HepG2 (cell line): Measurements from ENCODE around the gene JPH4. TPM values are rescaled to one million over a fixed set of nuclear protein-coding genes. Genes with fewer than 3 reads are reported as not detected.
A peak's percentile ranks its signal among the peaks of the same experiment; 100 is the strongest.

Experiments
- BCL3 ChIP-seq: sonication (generic); formaldehyde crosslinking; IDR thresholded peaks from 2 replicates; pipeline ENCODE4 v1.5.1; 2020; ENCODE audit warnings: mild to moderate bottlenecking, missing genetic modification reagents, moderate library complexity
- KLF16 ChIP-seq, 2 experiments: sonication (generic) in 1 of 2; formaldehyde crosslinking in 1 of 2; IDR thresholded peaks; 2 replicates each; pipeline versions ENCODE4 v1.6.1 to v1.8.0; 2016 to 2023; ENCODE audit warnings: missing genetic modification reagents in 2 of 2, missing compliant biosample characterization in 1 of 2
- RBAK ChIP-seq: sonication (generic); formaldehyde crosslinking; IDR thresholded peaks from 2 replicates; pipeline ENCODE4 v1.5.1; 2020; ENCODE audit warnings: mild to moderate bottlenecking, missing genetic modification reagents
- RXRA ChIP-seq: sonication (generic); formaldehyde crosslinking; IDR thresholded peaks from 2 replicates; pipeline ENCODE4 v1.5.1; 2020; ENCODE audit warnings: missing genetic modification reagents
- SALL1 ChIP-seq: sonication (generic); formaldehyde crosslinking; IDR thresholded peaks from 2 replicates; pipeline ENCODE4 v1.8.0; 2022; ENCODE audit warnings: mild to moderate bottlenecking, missing genetic modification reagents
- ZNF10 ChIP-seq: sonication (generic); formaldehyde crosslinking; IDR thresholded peaks from 2 replicates; pipeline ENCODE4 v1.4.0; 2020; ENCODE audit warnings: mild to moderate bottlenecking, low read depth, missing genetic modification reagents, borderline replicate concordance
- ZNF430 ChIP-seq: sonication (generic); formaldehyde crosslinking; IDR thresholded peaks from 2 replicates; pipeline ENCODE4 v1.9.0; 2021; ENCODE audit warnings: mild to moderate bottlenecking, missing genetic modification reagents
- ZNF572 ChIP-seq: sonication (generic); formaldehyde crosslinking; IDR thresholded peaks from 2 replicates; pipeline ENCODE4 v1.5.1; 2020; ENCODE audit warnings: mild to moderate bottlenecking, missing genetic modification reagents
- ZNF776 ChIP-seq: sonication (generic); formaldehyde crosslinking; IDR thresholded peaks from 2 replicates; pipeline ENCODE4 v1.4.0; 2020; ENCODE audit warnings: mild to moderate bottlenecking, missing genetic modification reagents
- polyA plus RNA-seq, 8 experiments: library from polyadenylated mRNA; depleted of rRNA in 3 of 8; stranded (reverse) in 7 of 8; unstranded in 1 of 8; fragments of >200 nt; fragmentation: Illumina TruSeq in 4 of 8; extraction: Trizol in 4 of 8; gene quantifications; 2 replicates each; pipeline versions ENCODE4 v1.2.1 to v1.2.3, GENCODE V29; 2011 to 2016; ENCODE audit warnings: low read depth in 4 of 8, missing spikeins in 1 of 8, mixed read lengths in 1 of 8; ENCODE audit not compliant: insufficient read depth in 1 of 8
- total RNA-seq, 5 experiments: library from RNA; depleted of rRNA; stranded (reverse); fragments of >200 nt; fragmentation: Illumina TruSeq; extraction: Trizol; gene quantifications; 2 replicates each; pipeline ENCODE4 v1.2.3, GENCODE V29; 2016; ENCODE audit warnings: low read depth in 1 of 5
- TF ChIP-seq, protein P1 (sequence below): sonication (generic); formaldehyde crosslinking; IDR thresholded peaks from 2 replicates; pipeline ENCODE4 v1.5.1; 2020; ENCODE audit warnings: mild to moderate bottlenecking, missing genetic modification reagents, moderate library complexity
- TF ChIP-seq, protein P2 (sequence below): sonication (generic); formaldehyde crosslinking; IDR thresholded peaks from 2 replicates; pipeline ENCODE4 v1.4.0; 2020; ENCODE audit warnings: mild to moderate bottlenecking, missing genetic modification reagents
- TF ChIP-seq, protein P3 (sequence below): sonication (generic); formaldehyde crosslinking; IDR thresholded peaks from 2 replicates; pipeline ENCODE4 v1.4.0; 2020; ENCODE audit warnings: missing genetic modification reagents
- TF ChIP-seq, protein P4 (sequence below): sonication (generic); formaldehyde crosslinking; IDR thresholded peaks from 2 replicates; pipeline ENCODE4 v1.5.1; 2020; ENCODE audit warnings: mild to moderate bottlenecking, missing genetic modification reagents

Gene JPH4
- total and polyA plus RNA-seq, 2 of the 13 experiments (the other 11 are each of a cell fraction or from before 2014, with no cell fraction given): 0.08 to 0.22 TPM

GRCh38 chr14:23570806-23571483 lies 7.6 kb downstream of the JPH4 start (continued):
- TF ChIP-seq, protein P1, sequence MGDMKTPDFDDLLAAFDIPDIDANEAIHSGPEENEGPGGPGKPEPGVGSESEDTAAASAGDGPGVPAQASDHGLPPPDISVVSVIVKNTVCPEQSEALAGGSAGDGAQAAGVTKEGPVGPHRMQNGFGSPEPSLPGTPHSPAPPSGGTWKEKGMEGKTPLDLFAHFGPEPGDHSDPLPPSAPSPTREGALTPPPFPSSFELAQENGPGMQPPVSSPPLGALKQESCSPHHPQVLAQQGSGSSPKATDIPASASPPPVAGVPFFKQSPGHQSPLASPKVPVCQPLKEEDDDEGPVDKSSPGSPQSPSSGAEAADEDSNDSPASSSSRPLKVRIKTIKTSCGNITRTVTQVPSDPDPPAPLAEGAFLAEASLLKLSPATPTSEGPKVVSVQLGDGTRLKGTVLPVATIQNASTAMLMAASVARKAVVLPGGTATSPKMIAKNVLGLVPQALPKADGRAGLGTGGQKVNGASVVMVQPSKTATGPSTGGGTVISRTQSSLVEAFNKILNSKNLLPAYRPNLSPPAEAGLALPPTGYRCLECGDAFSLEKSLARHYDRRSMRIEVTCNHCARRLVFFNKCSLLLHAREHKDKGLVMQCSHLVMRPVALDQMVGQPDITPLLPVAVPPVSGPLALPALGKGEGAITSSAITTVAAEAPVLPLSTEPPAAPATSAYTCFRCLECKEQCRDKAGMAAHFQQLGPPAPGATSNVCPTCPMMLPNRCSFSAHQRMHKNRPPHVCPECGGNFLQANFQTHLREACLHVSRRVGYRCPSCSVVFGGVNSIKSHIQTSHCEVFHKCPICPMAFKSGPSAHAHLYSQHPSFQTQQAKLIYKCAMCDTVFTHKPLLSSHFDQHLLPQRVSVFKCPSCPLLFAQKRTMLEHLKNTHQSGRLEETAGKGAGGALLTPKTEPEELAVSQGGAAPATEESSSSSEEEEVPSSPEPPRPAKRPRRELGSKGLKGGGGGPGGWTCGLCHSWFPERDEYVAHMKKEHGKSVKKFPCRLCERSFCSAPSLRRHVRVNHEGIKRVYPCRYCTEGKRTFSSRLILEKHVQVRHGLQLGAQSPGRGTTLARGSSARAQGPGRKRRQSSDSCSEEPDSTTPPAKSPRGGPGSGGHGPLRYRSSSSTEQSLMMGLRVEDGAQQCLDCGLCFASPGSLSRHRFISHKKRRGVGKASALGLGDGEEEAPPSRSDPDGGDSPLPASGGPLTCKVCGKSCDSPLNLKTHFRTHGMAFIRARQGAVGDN (CRISPR knock-in tag): peak; percentile 3; the same call in 1 of the 2 replicates
- TF ChIP-seq BCL3 (CRISPR knock-in tag): 0 out of 2 replicates have a peak, but pooled peaks have one; percentile 2
- TF ChIP-seq RXRA (CRISPR knock-in tag): peak; percentile 18; the same call in 1 of the 2 replicates
- TF ChIP-seq, protein P2, sequence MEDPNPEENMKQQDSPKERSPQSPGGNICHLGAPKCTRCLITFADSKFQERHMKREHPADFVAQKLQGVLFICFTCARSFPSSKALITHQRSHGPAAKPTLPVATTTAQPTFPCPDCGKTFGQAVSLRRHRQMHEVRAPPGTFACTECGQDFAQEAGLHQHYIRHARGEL: 0 out of 2 replicates have a peak, but pooled peaks have one; percentile 19
- peak; percentile 6; the same call in 1 of the 2 replicates for TF ChIP-seq SALL1
- TF ChIP-seq, protein P3, sequence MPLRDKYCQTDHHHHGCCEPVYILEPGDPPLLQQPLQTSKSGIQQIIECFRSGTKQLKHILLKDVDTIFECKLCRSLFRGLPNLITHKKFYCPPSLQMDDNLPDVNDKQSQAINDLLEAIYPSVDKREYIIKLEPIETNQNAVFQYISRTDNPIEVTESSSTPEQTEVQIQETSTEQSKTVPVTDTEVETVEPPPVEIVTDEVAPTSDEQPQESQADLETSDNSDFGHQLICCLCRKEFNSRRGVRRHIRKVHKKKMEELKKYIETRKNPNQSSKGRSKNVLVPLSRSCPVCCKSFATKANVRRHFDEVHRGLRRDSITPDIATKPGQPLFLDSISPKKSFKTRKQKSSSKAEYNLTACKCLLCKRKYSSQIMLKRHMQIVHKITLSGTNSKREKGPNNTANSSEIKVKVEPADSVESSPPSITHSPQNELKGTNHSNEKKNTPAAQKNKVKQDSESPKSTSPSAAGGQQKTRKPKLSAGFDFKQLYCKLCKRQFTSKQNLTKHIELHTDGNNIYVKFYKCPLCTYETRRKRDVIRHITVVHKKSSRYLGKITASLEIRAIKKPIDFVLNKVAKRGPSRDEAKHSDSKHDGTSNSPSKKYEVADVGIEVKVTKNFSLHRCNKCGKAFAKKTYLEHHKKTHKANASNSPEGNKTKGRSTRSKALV (CRISPR knock-in tag): no peak
- TF ChIP-seq ZNF430 (CRISPR knock-in tag): 0 out of 2 replicates have a peak, but pooled peaks have one; percentile 37
- TF ChIP-seq ZNF776 (CRISPR knock-in tag): peak; percentile 64; the same call in 1 of the 2 replicates
- TF ChIP-seq, protein P4, sequence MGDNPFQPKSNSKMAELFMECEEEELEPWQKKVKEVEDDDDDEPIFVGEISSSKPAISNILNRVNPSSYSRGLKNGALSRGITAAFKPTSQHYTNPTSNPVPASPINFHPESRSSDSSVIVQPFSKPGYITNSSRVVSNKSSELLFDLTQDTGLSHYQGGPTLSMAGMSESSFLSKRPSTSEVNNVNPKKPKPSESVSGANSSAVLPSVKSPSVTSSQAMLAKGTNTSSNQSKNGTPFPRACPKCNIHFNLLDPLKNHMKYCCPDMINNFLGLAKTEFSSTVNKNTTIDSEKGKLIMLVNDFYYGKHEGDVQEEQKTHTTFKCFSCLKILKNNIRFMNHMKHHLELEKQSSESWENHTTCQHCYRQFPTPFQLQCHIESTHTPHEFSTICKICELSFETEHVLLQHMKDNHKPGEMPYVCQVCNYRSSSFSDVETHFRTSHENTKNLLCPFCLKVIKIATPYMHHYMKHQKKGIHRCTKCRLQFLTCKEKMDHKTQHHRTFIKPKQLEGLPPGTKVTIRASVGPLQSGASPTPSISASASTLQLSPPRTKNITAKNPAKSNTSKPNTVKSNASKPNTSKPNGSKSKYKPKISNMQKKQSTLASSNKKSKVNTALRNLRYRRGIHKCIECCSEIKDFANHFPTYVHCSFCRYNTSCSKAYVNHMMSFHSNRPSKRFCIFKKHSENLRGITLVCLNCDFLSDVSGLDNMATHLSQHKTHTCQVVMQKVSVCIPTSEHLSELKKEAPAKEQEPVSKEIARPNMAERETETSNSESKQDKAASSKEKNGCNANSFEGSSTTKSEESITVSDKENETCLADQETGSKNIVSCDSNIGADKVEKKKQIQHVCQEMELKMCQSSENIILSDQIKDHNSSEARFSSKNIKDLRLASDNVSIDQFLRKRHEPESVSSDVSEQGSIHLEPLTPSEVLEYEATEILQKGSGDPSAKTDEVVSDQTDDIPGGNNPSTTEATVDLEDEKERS (CRISPR knock-in tag): 0 out of 2 replicates have a peak, but pooled peaks have one; percentile 24
- 0 out of 2 replicates have a peak, but pooled peaks have one; percentile 31 for TF ChIP-seq ZNF10
- TF ChIP-seq RBAK (CRISPR knock-in tag): 0 out of 2 replicates have a peak, but pooled peaks have one; percentile 6
- TF ChIP-seq KLF16 (CRISPR knock-in tag; IDR thresholded peaks at IDR 0.05): 0 out of 4 replicates have a peak, but pooled peaks of 1 of the 2 experiments have one; percentile 54
- 0 out of 2 replicates have a peak, but pooled peaks have one; percentile 76 for TF ChIP-seq ZNF572 (CRISPR knock-in tag)
- TF ChIP-seq, all 625 proteins: peak for 24
